ENCODE data around the gene NEK9. TPM values are rescaled to one million over a fixed set of nuclear protein-coding genes. Genes with fewer than 3 reads are reported as not detected.
A peak's percentile ranks its signal among the peaks of the same experiment; 100 is the strongest.

Gene NEK9
- total RNA-seq, 1 experiment from 2014 or later, result 56.5 TPM

- Histone ChIP-seq H3K79me2 (ENCODE audit: insufficient read depth, low read length) (no peaks in the 10 kb centered on the region), H3K4me2 (ENCODE audit: insufficient read depth, insufficient read length, low read length) (no peak overlapping the region), H2BK120ac (ENCODE audit: low read depth, low read length, poor library complexity, severe bottlenecking) (no peak overlapping the region), H4K8ac (replicated peaks; ENCODE audit: insufficient read length, low read depth, low read length) (no peak overlapping the region), H4K5ac (ENCODE audit: insufficient read length, low read depth, low read length) (no peak overlapping the region), H4K91ac (ENCODE audit: insufficient read length, low read depth, low read length) (no peak overlapping the region), H3K4me1 (ENCODE audit: insufficient read depth, low read length) (no peaks in the 10 kb centered on the region), H3K4ac (ENCODE audit: low read depth, low read length) (no peak overlapping the region), H3K14ac (ENCODE audit: insufficient read depth, low read length) (no peak overlapping the region), H2AFZ (ENCODE audit: low read length) (no peak overlapping the region), H3K56ac (ENCODE audit: insufficient read length, low read depth, low read length) (no peak overlapping the region), H2BK20ac (ENCODE audit: low read depth, low read length, poor library complexity, severe bottlenecking) (no peak overlapping the region), H3K79me1 (ENCODE audit: insufficient read depth, low read depth, low read length, poor library complexity, severe bottlenecking) (no peaks in the 10 kb centered on the region), H2BK5ac (ENCODE audit: insufficient read length, low read length) (no peak overlapping the region), H3K23ac (ENCODE audit: insufficient read length, low read depth, low read length) (no peak overlapping the region), H3K18ac (ENCODE audit: insufficient read length, low read depth, low read length) (no peak overlapping the region), H4K20me1 (ENCODE audit: control insufficient read depth, insufficient read depth, insufficient read length) (no peaks in the 10 kb centered on the region), H3K27ac (ENCODE audit: insufficient read length, low read depth, low read length) (no peak overlapping the region), H2AK5ac (ENCODE audit: insufficient read length, low read length) (no peak overlapping the region), H3K9ac (ENCODE audit: extremely low read depth, insufficient read length, low read length) (no peak overlapping the region), H3K23me2 (ENCODE audit: insufficient read length, low read depth, low read length, poor library complexity, severe bottlenecking) (no peaks in the 10 kb centered on the region), H3K9me3 (ENCODE audit: control insufficient read depth, low read depth, low read length) (no peaks in the 10 kb centered on the region), H2BK12ac (ENCODE audit: insufficient read length, low read depth, low read length) (no peak overlapping the region), H2BK15ac (ENCODE audit: low read depth, low read length) (no peak overlapping the region), H3T11ph (ENCODE audit: low read length) (no peak overlapping the region), H3K27me3 (ENCODE audit: insufficient read depth, low read length) (no peaks in the 10 kb centered on the region)
- H3K36me3 Mint-ChIP-seq (ENCODE audit: insufficient read depth in 1 of 3, low read depth in 3 of 3), result peaks cover 20 to 27% (median 23%) of the 10 kb centered on the region in 3 experiments
- H3K27me3 Mint-ChIP-seq (ENCODE audit: low read depth), result no peaks in the 10 kb centered on the region
- peaks cover 0 to 2% of the 10 kb centered on the region in 2 experiments; a peak in 3 of 5 replicates for H3K9me3 Mint-ChIP-seq
- H3K27ac Mint-ChIP-seq, result peak overlapping the region in 1 of 3 experiments; percentile 5; a peak in 1 of 7 replicates
- no CpG with 5 or more reads among the region's 2 CpGs for WGBS (ENCODE audit: extremely low coverage, insufficient read length, low lambda C conversion rate)
- no peak overlapping the region for H3K4me3 Mint-ChIP-seq
- peaks cover 2 to 4% of the 10 kb centered on the region in 2 experiments; a peak in 2 of 4 replicates for H3K4me1 Mint-ChIP-seq
- no peak for TF ChIP-seq CTCF (conservative IDR thresholded peaks at IDR 0.05)
- DNase-seq, result no peak
These were observed 12.3 kb upstream of the NEK9 start for GRCh38 chr14:75139185-75139584.
